GM15510 (cell line): ENCODE data around the gene KNG1.

Experiments
- POLR2A ChIP-seq: IDR thresholded peaks from 3 replicates; pipeline ENCODE4 v1.6.1; 2011; ENCODE audit warnings: borderline replicate concordance; ENCODE audit not compliant: insufficient read length; ENCODE audit errors: extremely low read depth

The KNG1 gene

GRCh38 chr3:186705882-186706780, 11.0 kb upstream of the KNG1 start:
- TF ChIP-seq POLR2A: no peak

- no peak for TF ChIP-seq POLR2A
These were observed 8.0 kb upstream of the KNG1 start for GRCh38 chr3:186708983-186709679.

- no peak for TF ChIP-seq POLR2A
These were observed 3.7 kb upstream of the KNG1 start for GRCh38 chr3:186713499-186713898.

GRCh38 chr3:186719945-186720739, 3.0 kb downstream of the KNG1 start:
- no peak for TF ChIP-seq POLR2A

GRCh38 chr3:186722457-186722856, 5.3 kb downstream of the KNG1 start:
- TF ChIP-seq POLR2A: no peak

DNA sequence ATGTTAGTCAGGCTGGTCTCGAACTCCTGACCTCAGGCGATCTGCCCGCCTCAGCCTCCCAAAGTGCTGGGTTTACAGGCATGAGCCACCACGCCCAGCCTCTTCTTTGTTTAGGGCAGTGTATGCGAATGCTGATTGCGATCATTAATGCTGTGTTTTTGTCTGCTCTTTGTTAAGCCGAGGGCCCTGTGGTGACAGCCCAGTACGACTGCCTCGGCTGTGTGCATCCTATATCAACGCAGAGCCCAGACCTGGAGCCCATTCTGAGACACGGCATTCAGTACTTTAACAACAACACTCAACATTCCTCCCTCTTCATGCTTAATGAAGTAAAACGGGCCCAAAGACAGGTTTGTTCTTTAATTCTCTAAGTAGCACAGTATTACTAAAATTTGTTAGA, 7.8 kb downstream of the KNG1 start:
- no peak for TF ChIP-seq POLR2A

DNA sequence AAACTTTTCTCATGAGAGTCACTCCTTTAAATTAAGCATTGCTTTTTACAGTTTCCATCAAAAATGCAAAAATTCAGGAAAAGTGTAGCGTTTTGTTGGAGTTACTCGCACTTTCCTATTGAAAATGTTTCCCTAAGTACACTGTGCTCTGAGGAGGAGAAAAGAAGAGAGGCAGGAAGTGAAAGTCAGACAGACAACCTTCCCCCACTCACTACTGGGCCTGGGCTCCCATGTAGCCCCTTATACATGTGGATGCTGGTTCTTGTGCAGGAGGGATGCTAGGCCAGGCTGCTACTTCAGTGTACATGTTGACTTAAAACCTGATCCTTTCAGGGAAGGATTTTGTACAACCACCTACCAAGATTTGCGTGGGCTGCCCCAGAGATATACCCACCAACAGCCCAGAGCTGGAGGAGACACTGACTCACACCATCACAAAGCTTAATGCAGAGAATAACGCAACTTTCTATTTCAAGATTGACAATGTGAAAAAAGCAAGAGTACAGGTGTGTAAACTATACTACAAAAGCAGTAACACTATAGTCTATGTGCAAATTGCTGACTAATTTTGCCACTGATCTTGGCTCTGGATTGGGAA, 15.1 kb downstream of the KNG1 start:
- no peak for TF ChIP-seq POLR2A

DNA sequence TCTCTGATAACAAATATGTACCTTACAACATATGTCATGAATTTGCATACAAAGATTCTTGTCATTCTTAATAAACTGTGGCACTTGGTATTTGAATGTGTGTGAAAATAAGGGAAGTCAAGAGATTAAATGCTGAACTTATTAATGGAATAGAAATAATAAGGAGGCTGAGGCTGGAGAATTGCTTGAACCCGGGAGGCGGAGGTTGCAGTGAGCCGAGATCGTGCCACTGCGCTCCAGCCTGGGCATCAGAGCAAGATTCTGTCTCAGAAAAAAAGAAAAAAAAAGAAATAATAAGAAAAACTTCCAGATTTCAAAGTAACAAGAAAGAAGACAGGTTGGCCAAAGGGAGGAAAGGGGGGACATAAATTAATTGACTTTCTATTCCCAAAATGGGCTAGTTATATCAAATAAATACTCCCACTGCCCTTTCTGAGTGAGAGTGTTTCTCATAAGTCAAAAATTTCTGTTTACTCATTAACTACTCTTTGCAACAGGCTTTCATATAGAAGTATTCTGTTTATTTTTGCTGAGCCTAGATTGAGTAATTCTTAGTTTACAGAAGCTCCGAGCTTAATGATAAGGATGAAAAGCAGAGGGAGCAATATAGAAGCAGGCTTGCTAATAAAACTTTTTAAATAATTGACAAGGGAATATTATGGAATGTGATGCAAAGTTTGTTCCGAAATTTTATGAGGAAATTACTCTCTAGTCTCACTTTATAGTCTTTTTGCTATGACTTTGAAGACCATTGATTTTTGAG, 25.6 kb downstream of the KNG1 start:
- TF ChIP-seq POLR2A: no peak

DNA sequence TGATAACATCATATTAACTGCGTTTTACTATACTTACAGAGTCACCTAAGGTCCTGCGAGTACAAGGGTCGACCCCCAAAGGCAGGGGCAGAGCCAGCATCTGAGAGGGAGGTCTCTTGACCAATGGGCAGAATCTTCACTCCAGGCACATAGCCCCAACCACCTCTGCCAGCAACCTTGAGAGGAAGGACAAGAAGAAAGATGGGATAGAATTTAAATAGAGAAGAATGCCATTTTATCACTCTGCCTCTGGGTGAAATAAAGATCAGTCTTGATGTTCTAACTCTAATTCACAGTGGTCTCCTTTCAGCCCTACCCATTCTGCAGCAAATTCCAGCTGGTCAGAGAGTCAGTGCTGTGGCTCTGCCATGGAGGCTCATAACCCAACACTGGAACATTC, 26.5 kb downstream of the KNG1 start:
- no peak for TF ChIP-seq POLR2A

DNA sequence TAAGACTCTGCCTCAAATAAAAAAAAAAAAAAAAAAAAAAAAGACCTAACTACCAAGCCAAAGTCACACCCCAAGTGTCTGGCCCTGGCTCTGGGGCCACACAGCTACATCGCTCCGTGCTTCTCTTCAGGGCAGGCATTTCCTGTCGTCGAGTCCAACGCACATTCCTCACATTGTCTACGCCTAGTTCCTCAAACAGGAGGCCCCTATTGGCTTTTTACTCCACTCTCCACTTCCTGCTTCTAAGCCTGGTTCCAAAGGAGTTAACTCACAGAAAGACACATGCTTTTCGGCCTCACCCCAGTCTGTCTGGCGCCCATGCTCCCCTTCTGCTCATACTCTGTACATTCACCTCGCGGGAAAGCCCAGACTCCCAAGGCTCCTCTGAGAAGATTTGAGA, 28.8 kb downstream of the KNG1 start:
- TF ChIP-seq POLR2A: no peak

- TF ChIP-seq POLR2A: no peak
These were observed 33.2 kb downstream of the KNG1 start for GRCh38 chr3:186750316-186750715.

- TF ChIP-seq POLR2A: no peak
These were observed 34.3 kb downstream of the KNG1 start for GRCh38 chr3:186751480-186751879.

GRCh38 chr3:186754006-186754405, 36.8 kb downstream of the KNG1 start:
- no peak for TF ChIP-seq POLR2A

DNA sequence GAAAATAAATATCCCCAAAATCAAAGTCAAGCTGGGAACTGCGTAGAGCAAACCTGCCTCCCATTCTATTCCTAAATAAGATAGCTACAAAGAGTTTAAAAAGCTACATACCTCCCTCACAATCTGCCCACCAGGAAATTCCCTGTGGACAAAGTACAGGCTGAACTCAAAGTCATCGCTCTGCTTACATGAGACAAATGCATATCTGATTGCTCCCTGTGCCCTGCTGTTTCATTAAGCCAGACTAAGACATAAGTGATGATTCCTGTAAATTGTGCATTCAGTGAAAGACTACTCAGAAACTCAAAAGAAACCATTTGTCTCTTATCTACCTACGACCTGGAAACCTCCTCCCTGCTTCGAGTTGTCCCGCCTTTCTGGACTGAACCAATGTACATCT, 37.7 kb downstream of the KNG1 start:
- no peak for TF ChIP-seq POLR2A
